Measurements from ENCODE around the gene SLC25A30. TPM values are rescaled to one million over a fixed set of nuclear protein-coding genes. Genes with fewer than 3 reads are reported as not detected.

Gene SLC25A30
- total and polyA plus RNA-seq, 9 of the 15 experiments (the other 6 are each of a cell fraction or from before 2014, with no cell fraction given): 1.1 to 11.1 (median 5.6) TPM

DNA sequence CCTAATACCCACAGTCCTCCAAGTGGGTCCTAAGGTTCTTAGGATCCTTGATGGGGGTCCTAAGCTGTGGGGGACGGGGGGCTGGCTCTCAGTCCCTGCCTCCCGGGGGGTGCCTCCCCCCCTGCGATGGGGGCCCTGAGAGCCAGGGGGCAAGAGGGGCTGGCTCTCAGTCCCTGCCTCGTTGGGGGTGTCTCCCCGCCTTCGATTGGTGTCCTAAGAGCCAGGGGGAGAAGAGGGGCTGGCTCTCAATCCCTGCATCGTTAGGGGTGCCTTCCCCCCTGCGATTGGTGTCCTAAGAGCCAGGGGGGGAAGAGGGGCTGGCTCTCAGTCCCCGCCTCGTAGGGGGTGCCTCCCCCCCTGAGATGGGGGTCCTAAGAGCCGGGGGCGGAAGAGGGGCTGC lies 37.0 kb downstream of the SLC25A30 start:
- CTCF ChIA-PET (ENCODE audit: low intra/inter-chr PET ratio): no interaction called here
- no peak for DNase-seq (ENCODE audit: extremely low read depth in 1 of 4, low spot score in 3 of 4)
- Histone ChIP-seq H3K4me1 (replicated peaks in 1 of 2; ENCODE audit: control insufficient read depth in 2 of 2, insufficient read depth in 2 of 2, low read length in 2 of 2) (peaks cover 0 to 4% of the 10 kb centered on the region in 2 experiments; a peak in 3 of 5 replicates), H3K27me3 (ENCODE audit: control insufficient read depth in 2 of 2, insufficient read depth in 2 of 2, low read length in 2 of 2) (no peaks in the 10 kb centered on the region), H3K27ac (ENCODE audit: extremely low read depth, low read depth, low read length) (no peak overlapping the region), H3K4me3 (no peak overlapping the region), H3K36me3 (ENCODE audit: control insufficient read depth, insufficient read depth, low read length) (no peaks in the 10 kb centered on the region), H2AFZ (ENCODE audit: low read depth, low read length) (no peak overlapping the region), H3K9me1 (ENCODE audit: control insufficient read depth, insufficient read depth, low read length) (no peaks in the 10 kb centered on the region), H3K4me2 (ENCODE audit: insufficient read depth, low read length) (no peak overlapping the region), H3K9ac (ENCODE audit: insufficient read depth in 1 of 2, low read depth in 2 of 2, low read length in 2 of 2) (no peak overlapping the region), H3K79me2 (ENCODE audit: control insufficient read depth, insufficient read depth, low read length) (no peaks in the 10 kb centered on the region), H4K20me1 (replicated peaks; ENCODE audit: control insufficient read depth, insufficient read depth, low read length) (no peaks in the 10 kb centered on the region), H3K9me3 (replicated peaks; ENCODE audit: control insufficient read depth, insufficient read depth, low read depth, low read length) (no peaks in the 10 kb centered on the region)
- POLR2A ChIA-PET: no interaction called here
- WGBS (ENCODE audit: insufficient coverage, low coverage, missing lambda C conversion rate): no CpG with 5 or more reads among the region's 12 CpGs
- in situ Hi-C loops (cut with MboI): loop anchor here (10.0 kb wide), 1 partner anchor 1084 kb away; no protein-coding TSS in a partner anchor
- no TSS peak for BruUV-seq (replicated peaks)
- FAIRE-seq: no peak
- no peak for ATAC-seq
- intact Hi-C loops (cut with micrococcal nuclease): no loop called here
- TF ChIP-seq ZNF165 (CRISPR knock-in tag; IDR thresholded peaks at IDR 0.05; ENCODE audit: borderline replicate concordance): no peak
- TF ChIP-seq, protein P1, sequence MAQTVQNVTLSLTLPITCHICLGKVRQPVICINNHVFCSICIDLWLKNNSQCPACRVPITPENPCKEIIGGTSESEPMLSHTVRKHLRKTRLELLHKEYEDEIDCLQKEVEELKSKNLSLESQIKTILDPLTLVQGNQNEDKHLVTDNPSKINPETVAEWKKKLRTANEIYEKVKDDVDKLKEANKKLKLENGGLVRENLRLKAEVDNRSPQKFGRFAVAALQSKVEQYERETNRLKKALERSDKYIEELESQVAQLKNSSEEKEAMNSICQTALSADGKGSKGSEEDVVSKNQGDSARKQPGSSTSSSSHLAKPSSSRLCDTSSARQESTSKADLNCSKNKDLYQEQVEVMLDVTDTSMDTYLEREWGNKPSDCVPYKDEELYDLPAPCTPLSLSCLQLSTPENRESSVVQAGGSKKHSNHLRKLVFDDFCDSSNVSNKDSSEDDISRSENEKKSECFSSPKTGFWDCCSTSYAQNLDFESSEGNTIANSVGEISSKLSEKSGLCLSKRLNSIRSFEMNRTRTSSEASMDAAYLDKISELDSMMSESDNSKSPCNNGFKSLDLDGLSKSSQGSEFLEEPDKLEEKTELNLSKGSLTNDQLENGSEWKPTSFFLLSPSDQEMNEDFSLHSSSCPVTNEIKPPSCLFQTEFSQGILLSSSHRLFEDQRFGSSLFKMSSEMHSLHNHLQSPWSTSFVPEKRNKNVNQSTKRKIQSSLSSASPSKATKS (CRISPR knock-in tag; IDR thresholded peaks at IDR 0.05): no peak
- TF ChIP-seq NR2C2 (CRISPR knock-in tag; IDR thresholded peaks at IDR 0.05): no peak
- TF ChIP-seq NR2C2 (tag; IDR thresholded peaks at IDR 0.05): no peak
- no peak for TF ChIP-seq CBFB (CRISPR knock-in tag; IDR thresholded peaks at IDR 0.05)
- TF ChIP-seq KAT8 (IDR thresholded peaks at IDR 0.05; ENCODE audit: low read depth): no peak
- no peak for TF ChIP-seq MAFK (IDR thresholded peaks at IDR 0.05; ENCODE audit: low read length)
- TF ChIP-seq, protein P2, sequence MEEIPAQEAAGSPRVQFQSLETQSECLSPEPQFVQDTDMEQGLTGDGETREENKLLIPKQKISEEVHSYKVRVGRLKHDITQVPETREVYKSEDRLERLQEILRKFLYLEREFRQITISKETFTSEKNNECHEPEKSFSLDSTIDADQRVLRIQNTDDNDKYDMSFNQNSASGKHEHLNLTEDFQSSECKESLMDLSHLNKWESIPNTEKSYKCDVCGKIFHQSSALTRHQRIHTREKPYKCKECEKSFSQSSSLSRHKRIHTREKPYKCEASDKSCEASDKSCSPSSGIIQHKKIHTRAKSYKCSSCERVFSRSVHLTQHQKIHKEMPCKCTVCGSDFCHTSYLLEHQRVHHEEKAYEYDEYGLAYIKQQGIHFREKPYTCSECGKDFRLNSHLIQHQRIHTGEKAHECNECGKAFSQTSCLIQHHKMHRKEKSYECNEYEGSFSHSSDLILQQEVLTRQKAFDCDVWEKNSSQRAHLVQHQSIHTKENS (CRISPR knock-in tag; IDR thresholded peaks at IDR 0.05): no peak
- TF ChIP-seq FOXP1 (CRISPR knock-in tag; IDR thresholded peaks at IDR 0.05): no peak
- TF ChIP-seq, protein P3, sequence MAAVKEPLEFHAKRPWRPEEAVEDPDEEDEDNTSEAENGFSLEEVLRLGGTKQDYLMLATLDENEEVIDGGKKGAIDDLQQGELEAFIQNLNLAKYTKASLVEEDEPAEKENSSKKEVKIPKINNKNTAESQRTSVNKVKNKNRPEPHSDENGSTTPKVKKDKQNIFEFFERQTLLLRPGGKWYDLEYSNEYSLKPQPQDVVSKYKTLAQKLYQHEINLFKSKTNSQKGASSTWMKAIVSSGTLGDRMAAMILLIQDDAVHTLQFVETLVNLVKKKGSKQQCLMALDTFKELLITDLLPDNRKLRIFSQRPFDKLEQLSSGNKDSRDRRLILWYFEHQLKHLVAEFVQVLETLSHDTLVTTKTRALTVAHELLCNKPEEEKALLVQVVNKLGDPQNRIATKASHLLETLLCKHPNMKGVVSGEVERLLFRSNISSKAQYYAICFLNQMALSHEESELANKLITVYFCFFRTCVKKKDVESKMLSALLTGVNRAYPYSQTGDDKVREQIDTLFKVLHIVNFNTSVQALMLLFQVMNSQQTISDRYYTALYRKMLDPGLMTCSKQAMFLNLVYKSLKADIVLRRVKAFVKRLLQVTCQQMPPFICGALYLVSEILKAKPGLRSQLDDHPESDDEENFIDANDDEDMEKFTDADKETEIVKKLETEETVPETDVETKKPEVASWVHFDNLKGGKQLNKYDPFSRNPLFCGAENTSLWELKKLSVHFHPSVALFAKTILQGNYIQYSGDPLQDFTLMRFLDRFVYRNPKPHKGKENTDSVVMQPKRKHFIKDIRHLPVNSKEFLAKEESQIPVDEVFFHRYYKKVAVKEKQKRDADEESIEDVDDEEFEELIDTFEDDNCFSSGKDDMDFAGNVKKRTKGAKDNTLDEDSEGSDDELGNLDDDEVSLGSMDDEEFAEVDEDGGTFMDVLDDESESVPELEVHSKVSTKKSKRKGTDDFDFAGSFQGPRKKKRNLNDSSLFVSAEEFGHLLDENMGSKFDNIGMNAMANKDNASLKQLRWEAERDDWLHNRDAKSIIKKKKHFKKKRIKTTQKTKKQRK (IDR thresholded peaks at IDR 0.05; ENCODE audit: borderline replicate concordance, low read depth, low read length): no peak
- TF ChIP-seq NR2C1 (IDR thresholded peaks at IDR 0.05): no peak
- no peak for TF ChIP-seq NR2C1 (tag; IDR thresholded peaks at IDR 0.05)
- no peak for TF ChIP-seq PHF21A (IDR thresholded peaks at IDR 0.05; ENCODE audit: borderline replicate concordance, low read depth)
- TF ChIP-seq, protein P4, sequence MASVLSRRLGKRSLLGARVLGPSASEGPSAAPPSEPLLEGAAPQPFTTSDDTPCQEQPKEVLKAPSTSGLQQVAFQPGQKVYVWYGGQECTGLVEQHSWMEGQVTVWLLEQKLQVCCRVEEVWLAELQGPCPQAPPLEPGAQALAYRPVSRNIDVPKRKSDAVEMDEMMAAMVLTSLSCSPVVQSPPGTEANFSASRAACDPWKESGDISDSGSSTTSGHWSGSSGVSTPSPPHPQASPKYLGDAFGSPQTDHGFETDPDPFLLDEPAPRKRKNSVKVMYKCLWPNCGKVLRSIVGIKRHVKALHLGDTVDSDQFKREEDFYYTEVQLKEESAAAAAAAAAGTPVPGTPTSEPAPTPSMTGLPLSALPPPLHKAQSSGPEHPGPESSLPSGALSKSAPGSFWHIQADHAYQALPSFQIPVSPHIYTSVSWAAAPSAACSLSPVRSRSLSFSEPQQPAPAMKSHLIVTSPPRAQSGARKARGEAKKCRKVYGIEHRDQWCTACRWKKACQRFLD (CRISPR knock-in tag; IDR thresholded peaks at IDR 0.05): no peak
- TF ChIP-seq, protein P5, sequence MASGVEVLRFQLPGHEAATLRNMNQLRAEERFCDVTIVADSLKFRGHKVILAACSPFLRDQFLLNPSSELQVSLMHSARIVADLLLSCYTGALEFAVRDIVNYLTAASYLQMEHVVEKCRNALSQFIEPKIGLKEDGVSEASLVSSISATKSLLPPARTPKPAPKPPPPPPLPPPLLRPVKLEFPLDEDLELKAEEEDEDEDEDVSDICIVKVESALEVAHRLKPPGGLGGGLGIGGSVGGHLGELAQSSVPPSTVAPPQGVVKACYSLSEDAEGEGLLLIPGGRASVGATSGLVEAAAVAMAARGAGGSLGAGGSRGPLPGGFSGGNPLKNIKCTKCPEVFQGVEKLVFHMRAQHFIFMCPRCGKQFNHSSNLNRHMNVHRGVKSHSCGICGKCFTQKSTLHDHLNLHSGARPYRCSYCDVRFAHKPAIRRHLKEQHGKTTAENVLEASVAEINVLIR (CRISPR knock-in tag; IDR thresholded peaks at IDR 0.05): no peak

All from K562 (cell line).